Endothelial cell of coronary artery (primary cell): Measurements from ENCODE around the gene HSPBP1. TPM values are rescaled to one million over a fixed set of nuclear protein-coding genes. Genes with fewer than 3 reads are reported as not detected.

Source experiments
- total RNA-seq: library from RNA; depleted of rRNA; stranded (reverse); fragments of >200 nt; gene quantifications from 2 replicates; pipeline ENCODE4 v1.2.3, GENCODE V29; 2014

Gene HSPBP1, protein sequence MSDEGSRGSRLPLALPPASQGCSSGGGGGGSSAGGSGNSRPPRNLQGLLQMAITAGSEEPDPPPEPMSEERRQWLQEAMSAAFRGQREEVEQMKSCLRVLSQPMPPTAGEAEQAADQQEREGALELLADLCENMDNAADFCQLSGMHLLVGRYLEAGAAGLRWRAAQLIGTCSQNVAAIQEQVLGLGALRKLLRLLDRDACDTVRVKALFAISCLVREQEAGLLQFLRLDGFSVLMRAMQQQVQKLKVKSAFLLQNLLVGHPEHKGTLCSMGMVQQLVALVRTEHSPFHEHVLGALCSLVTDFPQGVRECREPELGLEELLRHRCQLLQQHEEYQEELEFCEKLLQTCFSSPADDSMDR
- total RNA-seq, result 23.2 and 27.4 TPM in 2 replicates

DNA sequence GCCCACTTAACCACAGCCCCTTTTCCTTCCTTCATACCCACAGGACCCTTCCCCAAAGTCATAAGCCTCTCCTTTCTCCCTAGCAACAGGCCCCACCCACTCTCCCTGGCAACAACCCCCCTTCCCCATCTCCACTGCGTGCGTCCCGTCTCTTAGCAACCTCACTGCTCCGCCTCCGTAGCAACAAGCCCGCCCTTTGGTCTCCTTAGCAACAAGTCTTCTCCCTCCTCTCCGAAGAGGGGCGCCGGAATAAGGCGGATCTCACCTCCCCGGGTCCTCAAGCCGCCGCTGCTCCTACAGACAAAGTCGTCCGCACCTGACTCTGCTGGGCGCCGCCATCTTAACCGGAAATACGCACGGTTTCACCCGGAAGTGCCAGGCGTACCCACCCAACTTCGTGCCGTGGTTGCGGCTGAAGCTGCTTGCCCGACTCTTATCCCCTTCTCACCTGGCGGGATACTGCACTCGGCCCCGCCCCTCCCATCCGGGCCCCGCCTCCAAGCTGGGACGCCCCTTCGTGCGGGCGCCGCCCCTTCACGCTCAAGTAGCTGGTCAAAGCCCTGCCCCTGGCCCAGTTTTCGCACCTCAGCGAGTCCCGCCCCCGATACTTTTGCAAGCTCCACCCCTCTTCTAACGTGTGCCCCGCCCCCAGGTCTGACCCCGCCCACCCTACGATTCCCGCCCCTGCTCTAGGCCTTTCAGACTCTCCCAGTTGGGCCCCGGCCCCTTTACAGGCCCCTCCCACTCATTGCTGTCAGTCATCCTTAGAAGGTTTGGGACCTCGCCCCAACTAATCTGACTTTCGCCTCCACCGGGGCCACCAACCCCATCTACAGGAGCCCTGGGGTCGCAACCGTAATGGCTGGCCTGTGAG is at the start of gene HSPBP1:
HSPBP1 (minus strand) TSS at position 341 of the 874 bp plus-strand sequence. CDS start 502 bp downstream, outside the sequence.

DNA sequence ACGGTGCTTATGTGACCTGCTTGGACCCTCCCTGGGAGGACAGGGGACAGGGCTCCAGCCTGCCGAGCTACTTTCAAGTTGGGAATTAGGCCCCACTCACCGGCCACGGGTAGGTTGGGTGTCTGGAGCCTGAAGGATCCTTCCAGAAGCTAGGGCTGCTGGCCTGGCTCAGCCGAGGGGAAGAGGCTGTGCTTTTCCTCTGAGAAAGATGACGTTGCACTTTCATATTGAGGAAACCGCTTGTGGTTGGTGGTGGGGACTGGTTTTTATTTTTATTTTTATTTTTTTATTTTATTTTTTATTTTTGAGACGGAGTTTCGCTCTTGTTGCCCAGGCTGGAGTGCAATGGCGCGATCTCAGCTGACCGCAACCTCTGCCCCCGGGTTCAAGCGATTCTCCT is 45.3 kb upstream of the HSPBP1 start, which contains the start of gene TMEM150B:
TMEM150B (minus strand) TSS at position 170 of the 400 bp plus-strand sequence. CDS start 4,305 bp downstream, outside the sequence.

DNA sequence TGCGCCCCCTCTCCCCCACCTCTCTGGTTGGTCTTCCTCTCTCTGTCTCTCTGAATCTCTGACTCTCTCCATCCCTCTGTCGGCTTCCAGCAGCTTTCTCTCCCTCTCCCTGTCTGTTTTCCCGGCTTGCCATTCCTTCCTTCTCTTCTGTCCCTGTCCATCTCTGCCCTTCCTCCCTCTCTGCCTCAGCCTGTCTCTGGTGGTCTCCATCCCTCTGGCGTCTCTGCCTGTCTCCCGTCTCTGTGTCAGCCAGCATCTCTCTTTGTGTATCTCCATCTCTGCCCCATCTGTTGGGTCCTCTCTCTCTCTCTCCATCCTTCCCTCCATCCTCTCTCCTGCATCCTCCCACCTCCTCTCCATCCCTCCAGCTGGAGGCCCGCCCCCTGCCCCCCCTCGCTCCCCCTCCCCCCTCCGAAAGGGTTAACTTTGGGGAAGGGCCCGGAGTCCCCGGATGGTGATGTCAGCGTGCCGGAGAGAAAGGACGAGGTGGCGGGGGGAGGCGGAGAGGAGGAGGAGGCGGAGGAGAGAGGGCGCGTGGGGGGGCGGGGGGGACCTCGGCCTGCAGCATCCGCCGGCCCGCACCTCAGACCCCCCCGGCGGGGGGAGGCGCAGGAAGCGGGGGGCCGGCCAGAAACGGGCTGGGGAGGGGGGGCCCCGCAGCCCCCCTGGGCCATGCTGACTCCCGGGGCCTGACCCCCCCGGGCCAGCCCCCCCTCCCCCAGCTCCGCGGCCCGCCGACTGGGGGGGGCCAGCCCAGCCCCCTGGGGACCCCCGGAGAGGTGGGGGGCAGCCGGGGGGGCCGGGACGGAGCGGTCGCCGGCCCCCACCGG is 3.9 kb upstream of the HSPBP1 start, which contains the start of gene BRSK1:
BRSK1 (plus strand) TSS at position 450 of the 830 bp plus-strand sequence. CDS start 446 bp downstream, outside the sequence.

DNA sequence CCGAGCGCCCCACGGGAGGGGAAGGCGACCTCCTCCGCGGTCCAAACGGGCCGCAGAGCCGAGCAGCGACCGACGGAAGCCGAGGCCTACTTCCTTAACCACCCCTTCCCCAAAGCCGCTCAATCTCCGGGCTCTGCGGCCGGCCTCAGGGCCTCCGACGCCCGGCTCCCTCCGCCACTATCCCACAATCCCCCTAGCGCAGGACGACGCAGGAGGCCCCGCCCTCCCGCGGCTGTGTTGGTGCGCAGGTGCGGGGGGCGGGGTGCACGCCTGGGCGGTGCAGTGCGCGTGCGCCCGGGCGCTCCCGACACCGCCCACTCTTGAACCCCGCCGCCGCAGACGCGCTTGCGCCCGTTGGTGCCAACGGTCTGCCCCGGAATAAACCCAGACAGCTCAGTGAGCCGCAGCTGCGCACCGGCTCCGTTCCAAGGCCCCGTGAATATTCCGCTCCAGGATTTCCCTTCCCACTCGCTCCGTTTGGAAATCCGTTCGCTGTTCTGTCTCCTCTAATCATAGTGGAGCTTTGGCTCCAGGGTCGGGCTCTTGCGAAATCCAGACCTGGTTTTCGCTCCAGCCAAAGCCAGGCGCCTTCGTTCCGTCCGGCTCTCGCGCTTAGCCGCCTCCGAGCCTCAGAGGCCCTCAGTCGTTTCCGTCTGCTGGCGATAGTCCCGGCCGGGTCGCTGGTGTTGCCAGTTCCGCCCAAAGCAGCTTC is 20.9 kb downstream of the HSPBP1 start, which contains the start of gene PPP6R1:
PPP6R1 (minus strand) TSS at position 190 of the 712 bp plus-strand sequence. CDS start 11,914 bp downstream, outside the sequence.

DNA sequence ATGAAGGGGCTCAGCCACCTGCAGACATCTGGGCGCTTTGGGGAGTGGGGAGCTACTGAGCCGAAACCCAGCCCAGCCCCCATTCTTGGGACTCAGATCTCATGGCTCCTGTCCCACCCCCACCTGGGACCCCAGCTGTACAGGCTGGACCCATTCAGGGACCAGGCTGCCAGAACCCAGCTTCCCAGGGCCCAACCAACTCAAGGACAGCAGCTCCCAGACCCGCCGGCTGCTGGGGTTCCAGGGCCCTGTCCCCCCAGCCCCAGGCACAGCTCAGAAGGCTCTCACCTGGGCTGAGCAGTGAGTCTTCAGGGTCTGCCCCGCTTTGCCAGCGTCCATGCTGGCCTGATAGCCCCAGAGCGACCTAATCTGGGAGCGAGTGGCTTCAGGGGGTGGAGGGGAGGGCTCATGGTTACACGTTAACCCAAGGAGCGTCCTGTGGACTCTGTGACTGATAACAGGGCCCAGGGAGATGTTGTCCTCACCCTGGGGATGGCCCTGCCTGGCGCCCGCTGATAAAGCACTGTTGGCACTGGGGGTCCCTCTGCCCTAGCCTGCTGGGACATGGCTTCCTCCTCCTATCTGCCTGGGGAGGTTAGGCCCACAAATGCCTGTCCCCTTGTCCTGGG is 51.4 kb downstream of the HSPBP1 start, which contains the start of gene TMEM86B:
TMEM86B (minus strand) TSS at position 361 of the 629 bp plus-strand sequence; CDS start at position 339, 22 bp downstream.

Other genes with a start within 250 kb of the HSPBP1 start
- not detected in 2 replicates for gene GP6, start 241.8 kb downstream of the HSPBP1 start, total RNA-seq
- 8.8 and 12.7 TPM in 2 replicates for gene RDH13, start 217.0 kb downstream of the HSPBP1 start, total RNA-seq
- gene EPS8L1, start 204.2 kb downstream of the HSPBP1 start, total RNA-seq, result 3.3 and 9.4 TPM in 2 replicates
- 33.6 and 40.1 TPM in 2 replicates for gene PPP1R12C, start 162.5 kb downstream of the HSPBP1 start, total RNA-seq
- 2.2 and 2.4 TPM in 2 replicates for gene TNNT1, start 130.9 kb downstream of the HSPBP1 start, total RNA-seq
- not detected in 2 replicates for gene TNNI3, start 122.4 kb downstream of the HSPBP1 start, total RNA-seq
- 0.27 and 0.47 TPM in 2 replicates for gene DNAAF3, start 113.5 kb downstream of the HSPBP1 start, total RNA-seq
- gene SYT5, start 99.8 kb downstream of the HSPBP1 start, total RNA-seq, result not detected in 2 replicates
- gene PTPRH, start 70.6 kb downstream of the HSPBP1 start, total RNA-seq, result 0.63 and 1.3 TPM in 2 replicates
- gene TMEM86B, start 51.3 kb downstream of the HSPBP1 start, total RNA-seq, result 0.72 and 1.1 TPM in 2 replicates
- gene PPP6R1, start 21.1 kb downstream of the HSPBP1 start, total RNA-seq, result 28.2 and 32.9 TPM in 2 replicates
- gene BRSK1, start 3.9 kb upstream of the HSPBP1 start, total RNA-seq, result 0.36 and 2.0 TPM in 2 replicates
- gene TMEM150B, start 45.2 kb upstream of the HSPBP1 start, total RNA-seq, result not detected in 2 replicates
- 2.9 and 4.7 TPM in 2 replicates for gene KMT5C, start 59.8 kb upstream of the HSPBP1 start, total RNA-seq
- gene COX6B2, start 74.6 kb upstream of the HSPBP1 start, total RNA-seq, result not detected in 2 replicates
- not detected in 2 replicates for gene GARIN5B, start 83.2 kb upstream of the HSPBP1 start, total RNA-seq
- gene IL11, start 90.4 kb upstream of the HSPBP1 start, total RNA-seq, result 0.09 and 0.54 TPM in 2 replicates
- gene TMEM190, start 96.7 kb upstream of the HSPBP1 start, total RNA-seq, result not detected in 2 replicates
- gene TMEM238, start 104.2 kb upstream of the HSPBP1 start, total RNA-seq, result 0.36 TPM in 1 of 2 replicates, not detected in the other
- 205 and 252 TPM in 2 replicates for gene RPL28, start 105.8 kb upstream of the HSPBP1 start, total RNA-seq
- gene UBE2S, start 127.7 kb upstream of the HSPBP1 start, total RNA-seq, result 69.6 and 98.9 TPM in 2 replicates
- not detected in 2 replicates for gene SHISA7, start 163.2 kb upstream of the HSPBP1 start, total RNA-seq
- gene ISOC2, start 181.5 kb upstream of the HSPBP1 start, total RNA-seq, result 44.0 and 69.7 TPM in 2 replicates
- gene C19orf85, start 184.6 kb upstream of the HSPBP1 start, total RNA-seq, result not detected in 2 replicates
- gene ZNF628, start 196.5 kb upstream of the HSPBP1 start, total RNA-seq, result 0.99 and 1.1 TPM in 2 replicates
- 13.5 and 15.5 TPM in 2 replicates for gene NAT14, start 205.1 kb upstream of the HSPBP1 start, total RNA-seq
- gene SSC5D, start 208.3 kb upstream of the HSPBP1 start, total RNA-seq, result 0.27 and 2.1 TPM in 2 replicates